GM12865 (cell line): ENCODE measurements around the gene BRSK2.
"Not testable (repeated sequence)": the region's sequence is repeated elsewhere in the genome, so short reads cannot be mapped to it uniquely, and the experiment has no call there.

ENCODE experiments used
- DNase-seq: peaks from one replicate; pipeline ENCODE4 v3.0.0; 2010; ENCODE audit warnings: low read depth
- H3K4me3 ChIP-seq: 2 replicates; pipeline ENCODE4 v1.5.1; 2011; ENCODE audit warnings: mild to moderate bottlenecking, low read depth, low read length, control low read depth
- TF ChIP-seq, protein P1 (sequence below): IDR thresholded peaks from 2 replicates; pipeline ENCODE4 v1.5.1; 2011; ENCODE audit warnings: low read length, control low read depth, low read depth, inconsistent platforms; ENCODE audit not compliant: insufficient read depth; ENCODE audit errors: missing control alignments

BRSK2 gene

DNA sequence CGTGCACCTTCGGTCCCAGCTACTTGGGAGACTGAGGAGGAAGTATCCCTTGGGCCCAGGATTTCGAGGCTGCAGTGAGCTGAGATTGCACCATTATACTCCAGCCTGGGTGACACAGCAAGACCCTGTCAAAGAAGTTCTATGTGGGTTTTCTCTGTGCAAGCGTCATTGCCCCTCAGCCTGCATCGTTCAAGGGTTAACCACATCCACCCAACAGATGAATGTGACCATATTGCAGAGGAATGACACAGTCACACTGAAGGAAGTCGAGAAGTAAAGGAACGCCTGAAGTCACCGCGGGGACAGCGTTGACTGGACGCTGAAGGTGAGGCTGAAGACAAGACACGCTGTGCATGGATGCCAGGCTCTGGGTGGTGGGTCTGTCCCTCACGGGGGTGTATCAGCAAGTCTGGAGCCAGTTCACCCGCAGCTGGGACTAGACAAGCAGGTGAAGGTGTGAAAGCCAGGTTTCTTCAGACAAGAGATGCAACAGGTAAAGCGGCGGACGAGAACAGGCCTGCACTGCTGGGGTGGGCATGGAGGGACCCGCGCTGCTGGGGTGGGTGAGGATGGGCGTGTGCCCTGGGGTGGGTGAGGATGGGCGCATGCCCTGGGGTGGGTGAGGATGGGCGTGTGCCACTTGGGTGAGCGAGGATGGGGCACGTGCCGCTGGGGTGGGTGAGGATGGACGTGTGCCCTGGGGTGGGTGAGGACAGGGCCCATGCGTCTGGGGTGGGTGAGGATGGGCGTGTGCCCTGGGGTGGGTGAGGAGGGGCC lies 43.8 kb upstream of the BRSK2 start:
- H3K4me3 ChIP-seq: no peak overlapping the region
- TF ChIP-seq, protein P1, sequence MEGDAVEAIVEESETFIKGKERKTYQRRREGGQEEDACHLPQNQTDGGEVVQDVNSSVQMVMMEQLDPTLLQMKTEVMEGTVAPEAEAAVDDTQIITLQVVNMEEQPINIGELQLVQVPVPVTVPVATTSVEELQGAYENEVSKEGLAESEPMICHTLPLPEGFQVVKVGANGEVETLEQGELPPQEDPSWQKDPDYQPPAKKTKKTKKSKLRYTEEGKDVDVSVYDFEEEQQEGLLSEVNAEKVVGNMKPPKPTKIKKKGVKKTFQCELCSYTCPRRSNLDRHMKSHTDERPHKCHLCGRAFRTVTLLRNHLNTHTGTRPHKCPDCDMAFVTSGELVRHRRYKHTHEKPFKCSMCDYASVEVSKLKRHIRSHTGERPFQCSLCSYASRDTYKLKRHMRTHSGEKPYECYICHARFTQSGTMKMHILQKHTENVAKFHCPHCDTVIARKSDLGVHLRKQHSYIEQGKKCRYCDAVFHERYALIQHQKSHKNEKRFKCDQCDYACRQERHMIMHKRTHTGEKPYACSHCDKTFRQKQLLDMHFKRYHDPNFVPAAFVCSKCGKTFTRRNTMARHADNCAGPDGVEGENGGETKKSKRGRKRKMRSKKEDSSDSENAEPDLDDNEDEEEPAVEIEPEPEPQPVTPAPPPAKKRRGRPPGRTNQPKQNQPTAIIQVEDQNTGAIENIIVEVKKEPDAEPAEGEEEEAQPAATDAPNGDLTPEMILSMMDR: no peak
- DNase-seq: no peak

DNA sequence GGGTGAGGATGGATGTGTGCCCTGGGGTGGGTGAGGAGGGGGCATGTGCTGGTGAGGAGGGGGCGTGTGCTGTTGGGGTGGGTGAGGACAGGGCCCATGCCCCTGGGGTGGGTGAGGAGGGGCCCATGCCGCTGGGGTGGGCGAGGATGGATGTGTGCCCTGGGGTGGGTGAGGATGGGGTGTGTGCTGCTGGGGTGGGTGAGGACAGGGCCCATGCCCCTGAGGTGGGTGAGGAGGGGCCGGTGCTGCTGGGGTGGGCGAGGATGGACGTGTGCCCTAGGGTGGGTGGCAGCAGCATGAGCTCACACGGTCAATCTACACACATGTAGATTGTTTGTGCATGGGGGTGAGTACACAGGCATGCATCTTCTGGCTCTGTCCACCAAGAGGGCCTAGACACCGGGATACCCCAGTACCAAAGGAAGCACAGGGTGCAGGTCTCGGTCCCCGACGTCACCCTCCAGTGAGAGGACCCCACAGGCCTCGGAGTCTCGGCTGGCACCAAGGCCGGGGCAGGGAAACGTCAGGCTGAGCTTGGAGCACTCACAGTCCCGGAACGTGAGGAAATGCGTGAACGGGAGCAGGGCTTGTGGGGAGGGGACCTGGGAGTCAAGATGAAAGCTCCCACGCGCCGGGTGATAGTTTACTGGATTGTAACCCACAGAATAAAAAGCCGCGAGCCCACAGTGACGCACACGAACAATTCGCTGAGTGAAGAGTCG lies 42.9 kb upstream of the BRSK2 start:
- DNase-seq: no peak
- H3K4me3 ChIP-seq: no peak overlapping the region
- TF ChIP-seq, protein P1: no peak

DNA sequence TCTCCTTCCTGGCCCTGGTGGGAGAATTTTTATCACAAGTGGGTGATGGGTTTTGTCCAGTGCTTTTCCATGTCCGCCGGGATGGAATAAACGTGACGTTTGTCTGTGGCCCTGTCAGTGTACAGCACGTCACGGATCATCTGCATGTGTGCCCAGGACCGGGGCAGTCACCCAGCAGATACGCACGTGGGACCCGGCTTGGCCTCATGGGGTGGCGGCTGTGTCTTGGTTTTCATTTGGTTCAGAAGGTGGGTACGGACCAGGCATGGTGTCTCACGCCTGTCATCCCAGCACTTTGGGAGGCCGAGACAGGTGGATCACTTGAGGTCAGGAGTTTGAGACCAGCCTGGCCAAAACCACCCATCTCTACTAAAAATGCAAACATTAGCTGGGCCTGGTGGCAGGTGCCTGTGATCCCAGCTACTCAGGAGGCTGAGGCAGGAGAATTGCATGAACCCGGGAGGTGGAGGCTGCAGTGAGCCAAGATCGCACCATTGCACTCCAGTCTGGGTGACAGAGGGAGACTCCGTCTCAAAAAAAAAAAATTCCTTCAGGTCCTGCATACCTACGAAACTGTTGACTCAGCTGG lies 42.2 kb upstream of the BRSK2 start:
- H3K4me3 ChIP-seq, DNase-seq: not testable (repeated sequence)

DNA sequence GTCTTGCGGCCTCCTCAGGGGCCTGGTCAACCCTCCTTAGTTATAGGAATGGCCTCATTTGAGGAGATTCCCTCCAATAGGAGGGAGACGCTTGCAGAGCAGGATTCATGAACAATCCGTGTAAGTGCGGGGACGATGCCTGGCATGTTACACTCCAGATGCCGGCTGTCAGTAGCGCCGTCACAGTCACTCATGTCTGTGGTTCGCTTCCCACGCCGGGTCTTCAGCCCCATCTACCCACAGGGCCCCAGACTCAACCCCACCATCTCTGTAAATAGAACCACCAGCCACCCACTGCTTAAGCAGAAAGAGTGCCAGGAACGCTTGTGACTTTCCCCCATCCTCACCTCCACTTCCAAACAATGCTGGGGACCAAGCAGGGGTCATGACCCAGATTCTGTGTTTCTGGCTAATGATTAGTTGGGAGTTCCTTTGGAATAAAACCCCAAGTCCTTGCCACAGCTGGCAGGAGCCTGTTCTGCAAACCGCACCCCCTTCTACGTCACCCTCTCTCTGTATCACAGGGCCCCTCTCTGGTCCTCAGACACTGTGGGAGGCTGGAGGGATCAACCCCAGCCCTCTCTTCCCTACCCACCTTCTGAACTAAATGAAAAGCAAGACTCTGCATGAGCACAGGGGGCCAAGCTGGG lies 41.5 kb upstream of the BRSK2 start:
- no peak overlapping the region for H3K4me3 ChIP-seq
- TF ChIP-seq, protein P1: no peak
- DNase-seq: no peak

DNA sequence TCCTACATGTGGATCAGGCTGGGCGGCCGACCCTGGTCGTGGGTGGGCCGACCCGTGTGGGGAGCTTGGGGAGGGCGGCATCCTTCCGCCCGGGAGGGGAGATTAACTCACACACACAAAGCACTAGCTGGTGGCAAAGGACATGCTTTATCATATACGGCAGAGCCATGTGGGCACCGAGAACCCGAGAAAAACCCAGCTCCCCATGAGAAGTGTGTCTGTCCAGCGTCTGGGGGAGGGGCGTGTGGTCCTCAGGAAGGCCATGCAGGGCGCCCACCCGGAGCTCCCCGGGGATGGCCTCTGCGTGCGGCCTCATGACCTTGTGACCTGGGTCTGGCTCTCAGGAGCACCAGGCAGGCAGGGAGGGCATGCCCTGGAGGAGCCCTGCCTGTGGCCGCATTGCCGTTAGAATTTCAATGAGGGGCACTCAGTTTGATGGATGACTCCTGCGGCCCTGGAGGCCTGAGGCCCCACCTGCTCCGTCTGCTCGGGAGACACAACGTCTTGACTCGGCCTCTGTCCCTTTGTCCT lies 40.9 kb upstream of the BRSK2 start:
- TF ChIP-seq, protein P1: no peak
- H3K4me3 ChIP-seq: no peak overlapping the region
- DNase-seq: no peak

DNA sequence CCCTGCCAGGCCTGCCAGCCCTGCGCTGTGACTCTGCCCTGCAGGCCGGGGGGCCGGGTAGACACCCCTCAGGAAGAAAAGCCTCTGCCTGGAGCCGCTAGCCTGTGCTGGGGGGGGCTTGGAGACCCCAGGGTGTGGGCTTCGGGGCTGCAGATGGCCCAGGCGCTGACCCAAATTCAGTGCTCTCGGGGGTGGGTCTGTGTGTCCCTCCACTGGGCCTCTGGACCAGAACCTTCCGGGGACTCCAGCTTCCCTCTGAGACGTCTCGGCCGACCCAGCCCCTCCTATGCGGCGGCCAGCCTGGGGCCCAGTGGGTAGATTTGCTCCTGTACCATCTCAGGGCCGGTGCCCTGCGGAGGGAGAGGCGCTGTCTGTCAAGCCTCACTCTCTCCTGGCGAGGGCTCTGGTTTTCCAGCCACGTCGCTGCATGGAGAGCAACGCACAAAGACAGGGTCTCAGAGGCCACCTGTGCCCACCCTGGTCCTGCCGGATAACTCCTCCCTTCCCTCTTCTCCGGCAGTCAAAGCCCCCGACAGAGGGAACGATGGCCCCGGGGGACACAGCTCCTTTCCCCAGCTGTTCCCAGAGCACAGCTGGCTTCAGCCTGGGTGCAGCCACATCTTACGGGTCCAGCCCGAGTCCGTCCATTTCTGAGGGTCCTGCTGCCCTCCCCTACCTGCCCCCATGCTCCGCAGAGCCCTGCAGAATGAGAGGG lies 40.2 kb upstream of the BRSK2 start:
- TF ChIP-seq, protein P1: no peak
- H3K4me3 ChIP-seq: no peak overlapping the region
- no peak for DNase-seq
